ENCODE data around the gene SEPTIN5. TPM values are rescaled to one million over a fixed set of nuclear protein-coding genes. Genes with fewer than 3 reads are reported as not detected.

Gene SEPTIN5
- total and polyA plus RNA-seq, 4 experiments from 2014 or later = not detected

GRCh38 chr22:19739911-19740449 lies 25.7 kb downstream of the SEPTIN5 start:
- Histone ChIP-seq H3K27ac (ENCODE audit: low read depth, low read length) (no peak overlapping the region), H3K4me1 (ENCODE audit: insufficient read depth, low read length) (no peaks in the 10 kb centered on the region), H3K4me3 (ENCODE audit: low read length in 2 of 2) (no peak overlapping the region), H3K9me3 (ENCODE audit: control insufficient read depth in 1 of 2, low read length in 2 of 2) (no peaks in the 10 kb centered on the region), H3K27me3 (ENCODE audit: insufficient read depth, low read length) (no peaks in the 10 kb centered on the region), H3K36me3 (ENCODE audit: insufficient read depth, low read length) (no peaks in the 10 kb centered on the region)
- H3K4me1 Mint-ChIP-seq = no peaks in the 10 kb centered on the region
- H3K36me3 Mint-ChIP-seq = no peaks in the 10 kb centered on the region
- no peak for DNase-seq
- H3K9me3 Mint-ChIP-seq = no peaks in the 10 kb centered on the region
- no peak overlapping the region for H3K27ac Mint-ChIP-seq
- H3K4me3 Mint-ChIP-seq = no peak overlapping the region
- ChIA-PET POLR2A (ENCODE audit: partially characterized antibody) (interaction anchor here (1.1 kb wide), 1 partner anchor 9 kb away, joined by 3 read pairs; no protein-coding TSS in a partner anchor), CTCF (ENCODE audit: partially characterized antibody) (interaction anchor here (2.7 kb wide), 1 partner anchor 9 kb away, joined by 13 read pairs; no protein-coding TSS in a partner anchor)
- no peaks in the 10 kb centered on the region for H3K27me3 Mint-ChIP-seq
- intact Hi-C loops (cut with micrococcal nuclease) = no loop called here

GRCh38 chr22:19740586-19740985 lies 26.3 kb downstream of the SEPTIN5 start:
- no peaks in the 10 kb centered on the region for H3K4me1 ChIP-seq (ENCODE audit: insufficient read depth, low read length)
- no peak overlapping the region for H3K27ac ChIP-seq (ENCODE audit: low read depth, low read length)
- Mint-ChIP-seq H3K27me3 (no peaks in the 10 kb centered on the region), H3K27ac (no peak overlapping the region), H3K4me1 (no peaks in the 10 kb centered on the region), H3K9me3 (no peaks in the 10 kb centered on the region), H3K4me3 (no peak overlapping the region), H3K36me3 (no peaks in the 10 kb centered on the region)
- ChIA-PET CTCF (ENCODE audit: partially characterized antibody) (interaction anchor here (2.7 kb wide), 1 partner anchor 10 kb away, joined by 13 read pairs; no protein-coding TSS in a partner anchor), POLR2A (ENCODE audit: partially characterized antibody) (interaction anchor here (1.1 kb wide), 1 partner anchor 8 kb away, joined by 3 read pairs; no protein-coding TSS in a partner anchor)
- intact Hi-C loops (cut with micrococcal nuclease) = no loop called here
- H3K4me3 ChIP-seq (ENCODE audit: low read length in 2 of 2) = no peak overlapping the region
- no peaks in the 10 kb centered on the region for H3K36me3 ChIP-seq (ENCODE audit: insufficient read depth, low read length)
- DNase-seq = no peak
- no peaks in the 10 kb centered on the region for H3K27me3 ChIP-seq (ENCODE audit: insufficient read depth, low read length)
- H3K9me3 ChIP-seq (ENCODE audit: control insufficient read depth in 1 of 2, low read length in 2 of 2) = no peaks in the 10 kb centered on the region

GRCh38 chr22:19741053-19741452 lies 26.8 kb downstream of the SEPTIN5 start:
- no peak for DNase-seq
- Mint-ChIP-seq H3K9me3 (no peaks in the 10 kb centered on the region), H3K27me3 (no peaks in the 10 kb centered on the region), H3K4me1 (no peaks in the 10 kb centered on the region), H3K27ac (peak overlapping the region in 1 of 7 donors; percentile 30), H3K36me3 (no peaks in the 10 kb centered on the region), H3K4me3 (no peak overlapping the region)
- Histone ChIP-seq H3K27ac (ENCODE audit: low read depth, low read length) (no peak overlapping the region), H3K9me3 (ENCODE audit: control insufficient read depth in 1 of 2, low read length in 2 of 2) (no peaks in the 10 kb centered on the region), H3K4me1 (ENCODE audit: insufficient read depth, low read length) (no peaks in the 10 kb centered on the region), H3K27me3 (ENCODE audit: insufficient read depth, low read length) (no peaks in the 10 kb centered on the region), H3K36me3 (ENCODE audit: insufficient read depth, low read length) (no peaks in the 10 kb centered on the region), H3K4me3 (ENCODE audit: low read length in 2 of 2) (no peak overlapping the region)
- intact Hi-C loops (cut with micrococcal nuclease) = no loop called here
- POLR2A ChIA-PET (ENCODE audit: partially characterized antibody) = no interaction called here
- CTCF ChIA-PET (ENCODE audit: partially characterized antibody) = interaction anchor here (0.6 to 2.7 kb wide), 2 partner anchors 10 to 209 kb away, joined by 3 to 13 read pairs; no protein-coding TSS in a partner anchor

- ChIA-PET POLR2A (ENCODE audit: partially characterized antibody) (no interaction called here), CTCF (ENCODE audit: partially characterized antibody) (interaction anchor here (2.7 kb wide), 1 partner anchor 12 kb away, joined by 13 read pairs; no protein-coding TSS in a partner anchor)
- Mint-ChIP-seq H3K27me3 (no peaks in the 10 kb centered on the region), H3K4me1 (no peaks in the 10 kb centered on the region), H3K9me3 (no peaks in the 10 kb centered on the region), H3K36me3 (no peaks in the 10 kb centered on the region), H3K4me3 (no peak overlapping the region), H3K27ac (no peak overlapping the region)
- no peaks in the 10 kb centered on the region for H3K4me1 ChIP-seq (ENCODE audit: insufficient read depth, low read length)
- intact Hi-C loops (cut with micrococcal nuclease) = no loop called here
- no peak overlapping the region for H3K4me3 ChIP-seq (ENCODE audit: low read length in 2 of 2)
- H3K27me3 ChIP-seq (ENCODE audit: insufficient read depth, low read length) = no peaks in the 10 kb centered on the region
- H3K27ac ChIP-seq (ENCODE audit: low read depth, low read length) = no peak overlapping the region
- H3K9me3 ChIP-seq (ENCODE audit: control insufficient read depth in 1 of 2, low read length in 2 of 2) = no peaks in the 10 kb centered on the region
- DNase-seq = no peak
- H3K36me3 ChIP-seq (ENCODE audit: insufficient read depth, low read length) = no peaks in the 10 kb centered on the region
Observed at GRCh38 chr22:19742160-19743066, 28.1 kb downstream of the SEPTIN5 start.

GRCh38 chr22:19743081-19743480 lies 28.8 kb downstream of the SEPTIN5 start:
- Mint-ChIP-seq H3K36me3 (no peaks in the 10 kb centered on the region), H3K27me3 (no peaks in the 10 kb centered on the region), H3K4me3 (no peak overlapping the region), H3K27ac (no peak overlapping the region), H3K9me3 (no peaks in the 10 kb centered on the region), H3K4me1 (no peaks in the 10 kb centered on the region)
- H3K4me1 ChIP-seq (ENCODE audit: insufficient read depth, low read length) = no peaks in the 10 kb centered on the region
- CTCF ChIA-PET (ENCODE audit: partially characterized antibody) = no interaction called here
- no peaks in the 10 kb centered on the region for H3K27me3 ChIP-seq (ENCODE audit: insufficient read depth, low read length)
- H3K27ac ChIP-seq (ENCODE audit: low read depth, low read length) = no peak overlapping the region
- H3K36me3 ChIP-seq (ENCODE audit: insufficient read depth, low read length) = no peaks in the 10 kb centered on the region
- no peak for DNase-seq
- H3K4me3 ChIP-seq (ENCODE audit: low read length in 2 of 2) = no peak overlapping the region
- H3K9me3 ChIP-seq (ENCODE audit: control insufficient read depth in 1 of 2, low read length in 2 of 2) = no peaks in the 10 kb centered on the region
- intact Hi-C loops (cut with micrococcal nuclease) = no loop called here
- POLR2A ChIA-PET (ENCODE audit: partially characterized antibody) = no interaction called here

- intact Hi-C loops (cut with micrococcal nuclease) = no loop called here
- Mint-ChIP-seq H3K36me3 (no peaks in the 10 kb centered on the region), H3K27ac (no peak overlapping the region), H3K4me1 (no peaks in the 10 kb centered on the region), H3K4me3 (no peak overlapping the region), H3K27me3 (no peaks in the 10 kb centered on the region), H3K9me3 (no peaks in the 10 kb centered on the region)
- Histone ChIP-seq H3K27me3 (ENCODE audit: insufficient read depth, low read length) (no peaks in the 10 kb centered on the region), H3K36me3 (ENCODE audit: insufficient read depth, low read length) (no peaks in the 10 kb centered on the region), H3K9me3 (ENCODE audit: control insufficient read depth in 1 of 2, low read length in 2 of 2) (no peaks in the 10 kb centered on the region), H3K4me3 (ENCODE audit: low read length in 2 of 2) (no peak overlapping the region), H3K4me1 (ENCODE audit: insufficient read depth, low read length) (no peaks in the 10 kb centered on the region), H3K27ac (ENCODE audit: low read depth, low read length) (no peak overlapping the region)
- POLR2A ChIA-PET (ENCODE audit: partially characterized antibody) = no interaction called here
- DNase-seq = no peak
- CTCF ChIA-PET (ENCODE audit: partially characterized antibody) = no interaction called here
Observed at GRCh38 chr22:19743651-19744050, 29.3 kb downstream of the SEPTIN5 start.

- H3K4me1 ChIP-seq (ENCODE audit: insufficient read depth, low read length) = no peaks in the 10 kb centered on the region
- intact Hi-C loops (cut with micrococcal nuclease) = no loop called here
- Mint-ChIP-seq H3K4me3 (no peak overlapping the region), H3K4me1 (no peaks in the 10 kb centered on the region), H3K9me3 (no peaks in the 10 kb centered on the region), H3K27ac (no peak overlapping the region), H3K36me3 (no peaks in the 10 kb centered on the region), H3K27me3 (no peaks in the 10 kb centered on the region)
- H3K4me3 ChIP-seq (ENCODE audit: low read length in 2 of 2) = no peak overlapping the region
- H3K36me3 ChIP-seq (ENCODE audit: insufficient read depth, low read length) = no peaks in the 10 kb centered on the region
- no peaks in the 10 kb centered on the region for H3K27me3 ChIP-seq (ENCODE audit: insufficient read depth, low read length)
- H3K27ac ChIP-seq (ENCODE audit: low read depth, low read length) = no peak overlapping the region
- DNase-seq = no peak
- POLR2A ChIA-PET (ENCODE audit: partially characterized antibody) = interaction anchor here (0.8 kb wide), 1 partner anchor 169 kb away, joined by 3 read pairs; no protein-coding TSS in a partner anchor
- H3K9me3 ChIP-seq (ENCODE audit: control insufficient read depth in 1 of 2, low read length in 2 of 2) = no peaks in the 10 kb centered on the region
- CTCF ChIA-PET (ENCODE audit: partially characterized antibody) = interaction anchor here (1.3 kb wide), 1 partner anchor 14 kb away, joined by 3 read pairs; no protein-coding TSS in a partner anchor
Observed at GRCh38 chr22:19744350-19745006, 30.2 kb downstream of the SEPTIN5 start.
